Activated naive CD4-positive, alpha-beta T cell treated with anti-CD3 and anti-CD28 coated beads, Interleukin-2, amount 50 U/mL, for 24 hours (primary cell): ENCODE measurements around the gene HK1.

Source experiments
- H3K27ac Mint-ChIP-seq: one replicate; pipeline ENCODE4 v1.8.0; 2021; ENCODE audit warnings: mild to moderate bottlenecking, mixed read lengths
- H3K27me3 Mint-ChIP-seq: one replicate; pipeline ENCODE4 v1.8.0; 2021; ENCODE audit warnings: mixed read lengths
- H3K36me3 Mint-ChIP-seq: one replicate; pipeline ENCODE4 v1.8.0; 2021; ENCODE audit warnings: mixed read lengths
- H3K4me1 Mint-ChIP-seq: one replicate; pipeline ENCODE4 v1.8.0; 2021; ENCODE audit warnings: mixed read lengths
- H3K4me3 Mint-ChIP-seq: one replicate; pipeline ENCODE4 v1.8.0; 2021; ENCODE audit warnings: mild to moderate bottlenecking, mixed read lengths
- H3K9me3 Mint-ChIP-seq: one replicate; pipeline ENCODE4 v1.8.0; 2021; ENCODE audit warnings: mixed read lengths

The HK1 gene

GRCh38 chr10:69278446-69278963 is at the start of gene HK1:
HK1 (plus strand) TSS chr10:69278496.
- Mint-ChIP-seq H3K27ac (no peak within 1 kb of the TSS), H3K9me3 (no peaks in the 10 kb centered on the region), H3K4me3 (no peak within 1 kb of the TSS), H3K4me1 (no peaks in the 10 kb centered on the region), H3K27me3 (no peaks in the 10 kb centered on the region), H3K36me3 (no peaks in the 10 kb centered on the region)

DNA sequence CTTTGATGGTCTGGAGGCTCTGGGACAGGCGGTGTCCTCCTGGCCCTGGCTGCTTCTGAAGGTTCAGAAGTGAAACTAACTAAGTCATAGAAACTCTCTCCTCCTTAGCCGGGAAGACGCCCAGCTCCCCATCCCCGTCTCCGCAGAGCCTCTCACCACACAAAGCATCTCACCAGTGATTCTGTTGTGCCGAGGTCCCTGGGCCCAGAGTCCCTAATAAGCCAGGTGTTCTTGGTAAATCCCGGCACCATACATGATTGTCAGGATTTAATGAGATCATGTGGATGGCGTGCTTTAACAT is 48.7 kb upstream of the HK1 start:
- Mint-ChIP-seq H3K9me3 (no peaks in the 10 kb centered on the region), H3K36me3 (no peaks in the 10 kb centered on the region), H3K27ac (no peak overlapping the region), H3K27me3 (no peaks in the 10 kb centered on the region), H3K4me3 (peak overlapping the region; percentile 82), H3K4me1 (peaks cover 52% of the 10 kb centered on the region)

DNA sequence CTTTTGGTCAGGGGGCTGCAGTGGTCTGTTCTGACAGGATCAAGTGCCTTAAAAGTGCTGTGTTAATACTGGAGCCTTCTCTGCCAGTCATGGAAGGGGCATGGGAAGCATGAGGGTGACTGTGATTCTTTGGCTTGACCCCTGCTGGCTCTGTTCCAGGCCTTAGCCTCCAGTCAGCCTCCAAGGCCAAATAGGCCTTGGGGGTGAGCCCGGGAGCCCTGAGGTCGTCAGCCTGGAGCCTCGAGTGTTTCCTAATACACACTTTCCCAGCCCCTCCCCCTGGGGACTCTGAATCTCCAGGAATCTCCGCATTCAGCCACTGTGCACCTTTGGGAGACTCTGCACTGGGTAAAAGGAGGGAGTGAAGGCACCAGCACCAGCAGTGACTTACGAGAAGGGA is 48.2 kb upstream of the HK1 start:
- no peaks in the 10 kb centered on the region for H3K9me3 Mint-ChIP-seq
- H3K27me3 Mint-ChIP-seq: no peaks in the 10 kb centered on the region
- no peak overlapping the region for H3K27ac Mint-ChIP-seq
- no peak overlapping the region for H3K4me3 Mint-ChIP-seq
- H3K4me1 Mint-ChIP-seq: peaks cover 50% of the 10 kb centered on the region
- no peaks in the 10 kb centered on the region for H3K36me3 Mint-ChIP-seq

- H3K9me3 Mint-ChIP-seq: no peaks in the 10 kb centered on the region
- no peaks in the 10 kb centered on the region for H3K27me3 Mint-ChIP-seq
- H3K4me1 Mint-ChIP-seq: peaks cover 50% of the 10 kb centered on the region
- peak overlapping the region; percentile 47 for H3K27ac Mint-ChIP-seq
- H3K36me3 Mint-ChIP-seq: no peaks in the 10 kb centered on the region
- peak overlapping the region; percentile 75 for H3K4me3 Mint-ChIP-seq
These were observed 46.0 kb upstream of the HK1 start for GRCh38 chr10:69232252-69232651.

GRCh38 chr10:69232736-69233480 is 45.4 kb upstream of the HK1 start:
- H3K9me3 Mint-ChIP-seq: no peaks in the 10 kb centered on the region
- H3K27me3 Mint-ChIP-seq: no peaks in the 10 kb centered on the region
- H3K4me1 Mint-ChIP-seq: peaks cover 50% of the 10 kb centered on the region
- H3K27ac Mint-ChIP-seq: peak overlapping the region; percentile 92
- peak overlapping the region; percentile 75 for H3K4me3 Mint-ChIP-seq
- H3K36me3 Mint-ChIP-seq: no peaks in the 10 kb centered on the region

DNA sequence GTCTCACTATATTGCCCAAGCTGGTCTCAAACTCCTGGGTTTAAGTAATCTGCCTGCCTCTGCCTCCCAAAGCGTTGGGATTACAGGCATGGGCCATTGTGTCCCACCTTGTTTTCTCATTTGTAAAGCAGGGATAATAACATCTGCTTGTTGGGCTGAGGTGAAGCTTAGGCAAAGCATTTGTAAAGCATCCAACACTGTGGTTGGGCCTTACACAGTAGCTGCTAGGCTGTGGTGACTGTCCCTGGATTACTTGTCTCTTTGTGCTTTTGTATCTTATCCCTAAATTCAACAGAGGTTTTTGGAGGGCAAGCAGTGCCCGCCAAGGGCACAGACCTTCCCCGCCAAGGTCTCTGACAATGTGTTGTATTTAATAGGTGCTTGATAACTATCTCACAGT is 43.8 kb upstream of the HK1 start:
- no peaks in the 10 kb centered on the region for H3K9me3 Mint-ChIP-seq
- H3K36me3 Mint-ChIP-seq: no peaks in the 10 kb centered on the region
- no peak overlapping the region for H3K4me3 Mint-ChIP-seq
- H3K27ac Mint-ChIP-seq: no peak overlapping the region
- H3K27me3 Mint-ChIP-seq: no peaks in the 10 kb centered on the region
- H3K4me1 Mint-ChIP-seq: peaks cover 34% of the 10 kb centered on the region

DNA sequence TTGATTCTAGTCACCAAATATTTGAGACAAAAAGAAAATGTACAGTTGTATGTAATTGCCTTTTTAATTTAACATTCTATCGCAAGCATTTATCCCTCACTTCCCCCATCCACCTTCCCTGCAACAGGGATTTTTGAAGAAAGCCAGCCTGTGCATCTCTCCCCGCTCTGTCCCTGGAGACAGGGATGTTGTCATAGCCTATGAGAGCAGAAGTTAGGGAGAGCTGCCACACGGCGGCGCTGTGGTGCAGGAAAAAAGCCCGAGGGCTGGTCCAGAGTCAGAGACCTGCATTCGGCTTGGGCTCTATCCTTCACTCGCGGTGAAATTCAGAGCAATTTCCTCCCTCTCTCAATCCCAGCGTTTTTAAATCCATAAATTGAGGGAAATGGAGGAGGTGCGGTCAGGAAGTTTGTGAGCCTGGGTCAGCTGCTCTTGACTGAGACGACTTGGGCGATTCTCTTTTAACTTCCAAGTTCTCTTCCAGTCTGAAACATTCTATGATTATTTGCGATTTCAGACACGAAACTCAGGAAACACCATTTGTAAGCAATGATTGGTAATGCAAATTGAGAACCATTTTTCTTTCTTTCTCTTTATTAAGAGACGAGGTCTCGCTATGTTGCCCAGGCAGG is 40.7 kb upstream of the HK1 start:
- peaks cover 3% of the 10 kb centered on the region for H3K36me3 Mint-ChIP-seq
- no peaks in the 10 kb centered on the region for H3K9me3 Mint-ChIP-seq
- peak overlapping the region; percentile 8 for H3K27ac Mint-ChIP-seq

GRCh38 chr10:69239136-69239535 is 39.2 kb upstream of the HK1 start:
- Mint-ChIP-seq H3K27me3 (no peaks in the 10 kb centered on the region), H3K27ac (no peak overlapping the region), H3K4me3 (no peak overlapping the region), H3K9me3 (no peaks in the 10 kb centered on the region), H3K4me1 (peaks cover 9% of the 10 kb centered on the region), H3K36me3 (peaks cover 3% of the 10 kb centered on the region)

More for the DNA sequence above, 40.7 kb upstream of the HK1 start:
- H3K4me3 Mint-ChIP-seq: no peak overlapping the region
- H3K4me1 Mint-ChIP-seq: peaks cover 18% of the 10 kb centered on the region
- no peaks in the 10 kb centered on the region for H3K27me3 Mint-ChIP-seq

DNA sequence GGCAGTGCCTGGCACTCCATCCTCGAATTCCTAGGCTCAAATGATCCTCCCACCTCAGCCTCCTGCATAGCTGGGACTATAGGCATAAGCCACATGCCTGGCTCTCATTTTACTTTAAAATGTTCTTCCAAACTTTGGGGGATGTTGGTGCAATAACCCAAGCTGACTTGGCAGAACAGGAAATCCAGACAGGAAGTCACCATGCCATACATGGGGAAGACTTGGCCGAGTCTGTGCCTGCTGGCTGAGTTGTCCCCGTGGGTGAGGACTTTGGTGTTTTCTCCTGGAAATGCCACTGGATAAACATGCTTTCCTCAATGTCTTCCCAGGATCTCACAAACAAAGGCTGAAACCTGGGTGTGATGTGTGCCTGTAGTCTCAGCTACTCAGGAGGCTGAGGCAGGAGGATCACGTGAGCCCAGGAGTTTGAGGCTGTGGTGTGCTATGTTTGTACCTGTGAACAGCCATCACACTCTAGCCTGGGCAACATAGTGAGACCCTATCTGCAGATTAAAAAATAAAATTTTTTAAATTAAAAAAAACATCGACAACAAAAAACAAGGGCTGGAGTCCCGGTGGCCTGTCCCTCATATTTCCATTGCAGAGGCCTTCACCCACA is 38.4 kb upstream of the HK1 start:
- H3K4me3 Mint-ChIP-seq: no peak overlapping the region

DNA sequence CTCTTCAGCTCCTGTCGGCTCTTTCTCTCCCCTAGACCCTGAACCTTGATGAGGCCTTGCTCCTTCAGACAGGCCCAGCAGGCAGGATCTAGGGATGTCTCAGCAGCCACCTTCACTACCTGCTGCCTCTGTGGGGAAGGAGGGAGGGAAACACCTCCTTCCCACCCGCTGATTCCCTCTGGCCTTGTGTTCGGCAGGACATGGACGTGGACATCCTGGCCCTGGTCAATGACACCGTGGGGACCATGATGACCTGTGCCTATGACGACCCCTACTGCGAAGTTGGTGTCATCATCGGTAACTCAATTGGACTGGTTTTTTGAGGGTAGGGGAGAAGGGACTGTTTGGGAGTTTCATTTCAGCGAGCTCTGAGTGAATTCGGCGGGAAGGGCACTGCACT is 37.8 kb upstream of the HK1 start:
- no peak overlapping the region for H3K4me3 Mint-ChIP-seq
- H3K36me3 Mint-ChIP-seq: peaks cover 3% of the 10 kb centered on the region
- no peak overlapping the region for H3K27ac Mint-ChIP-seq
- H3K9me3 Mint-ChIP-seq: no peaks in the 10 kb centered on the region
- peaks cover 5% of the 10 kb centered on the region for H3K4me1 Mint-ChIP-seq
- no peaks in the 10 kb centered on the region for H3K27me3 Mint-ChIP-seq

More for the DNA sequence above, 38.4 kb upstream of the HK1 start:
- Mint-ChIP-seq H3K27me3 (no peaks in the 10 kb centered on the region), H3K9me3 (no peaks in the 10 kb centered on the region), H3K4me1 (peaks cover 5% of the 10 kb centered on the region), H3K36me3 (peaks cover 3% of the 10 kb centered on the region), H3K27ac (no peak overlapping the region)

DNA sequence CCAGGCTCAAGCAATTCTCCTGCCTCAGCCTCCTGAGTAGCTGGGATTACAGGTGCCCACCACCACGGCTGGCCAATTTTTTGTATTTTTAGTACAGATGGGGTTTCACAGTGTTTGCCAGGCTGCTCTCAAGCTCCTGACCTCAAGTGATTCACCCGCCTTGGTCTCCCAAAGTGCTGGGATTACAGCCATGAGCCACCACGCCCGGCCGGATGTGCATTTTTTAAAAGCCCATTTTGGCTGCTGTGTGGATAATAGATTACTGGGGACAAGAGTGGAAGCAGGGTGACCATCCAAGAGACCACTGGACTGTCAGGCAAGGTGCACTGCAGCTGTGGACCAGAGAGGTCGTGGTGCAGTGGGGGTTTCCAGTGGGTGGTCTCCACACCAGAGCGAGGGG is 36.7 kb upstream of the HK1 start:
- no peak overlapping the region for H3K27ac Mint-ChIP-seq
- H3K36me3 Mint-ChIP-seq: peaks cover 3% of the 10 kb centered on the region
- no peaks in the 10 kb centered on the region for H3K27me3 Mint-ChIP-seq
- peaks cover 5% of the 10 kb centered on the region for H3K4me1 Mint-ChIP-seq
- H3K4me3 Mint-ChIP-seq: no peak overlapping the region
- H3K9me3 Mint-ChIP-seq: no peaks in the 10 kb centered on the region

- no peak overlapping the region for H3K27ac Mint-ChIP-seq
- H3K4me1 Mint-ChIP-seq: peaks cover 5% of the 10 kb centered on the region
- H3K4me3 Mint-ChIP-seq: no peak overlapping the region
- H3K27me3 Mint-ChIP-seq: no peaks in the 10 kb centered on the region
- peaks cover 3% of the 10 kb centered on the region for H3K36me3 Mint-ChIP-seq
- H3K9me3 Mint-ChIP-seq: no peaks in the 10 kb centered on the region
These were observed 36.0 kb upstream of the HK1 start for GRCh38 chr10:69242040-69242851.

DNA sequence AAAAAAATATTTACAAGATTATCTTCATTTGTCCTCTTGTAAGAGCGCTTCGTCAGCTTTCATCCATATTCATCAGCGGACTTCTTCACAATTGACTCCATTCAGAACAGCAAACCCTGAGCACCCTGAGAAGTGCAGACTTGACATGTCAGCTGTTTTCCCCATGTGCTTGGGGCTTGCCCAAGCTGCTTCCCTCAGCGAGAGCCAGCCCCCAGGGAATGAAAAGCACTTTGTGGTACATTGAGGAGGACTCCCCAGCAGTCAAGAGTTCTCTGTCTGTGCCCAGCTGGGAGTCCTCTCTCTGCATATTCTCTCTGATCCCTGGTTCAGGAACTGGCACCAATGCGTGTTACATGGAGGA is 35.5 kb upstream of the HK1 start:
- Mint-ChIP-seq H3K27ac (no peak overlapping the region), H3K4me1 (no peaks in the 10 kb centered on the region), H3K4me3 (no peak overlapping the region), H3K36me3 (peaks cover 3% of the 10 kb centered on the region), H3K9me3 (no peaks in the 10 kb centered on the region), H3K27me3 (no peaks in the 10 kb centered on the region)

GRCh38 chr10:69243817-69244216 is 34.5 kb upstream of the HK1 start:
- peaks cover 3% of the 10 kb centered on the region for H3K36me3 Mint-ChIP-seq

GRCh38 chr10:69246036-69246435 is 32.3 kb upstream of the HK1 start:
- Mint-ChIP-seq H3K4me3 (no peak overlapping the region), H3K9me3 (no peaks in the 10 kb centered on the region), H3K36me3 (no peaks in the 10 kb centered on the region), H3K27ac (no peak overlapping the region), H3K4me1 (no peaks in the 10 kb centered on the region), H3K27me3 (no peaks in the 10 kb centered on the region)

More at GRCh38 chr10:69243817-69244216, 34.5 kb upstream of the HK1 start:
- Mint-ChIP-seq H3K4me1 (no peaks in the 10 kb centered on the region), H3K27ac (no peak overlapping the region), H3K27me3 (no peaks in the 10 kb centered on the region), H3K9me3 (no peaks in the 10 kb centered on the region), H3K4me3 (no peak overlapping the region)
